DND-41 (cell line): ENCODE data around the gene PDZD8.

Experiments used
- CTCF ChIP-seq: IDR thresholded peaks from 2 replicates; pipeline ENCODE4 v1.5.1; 2012; ENCODE audit warnings: borderline replicate concordance, low read length, moderate library complexity, mild to moderate bottlenecking; ENCODE audit not compliant: poor library complexity, severe bottlenecking; ENCODE audit errors: extremely low read depth
- EZH2 ChIP-seq: IDR thresholded peaks from 3 replicates; pipeline ENCODE4 v1.6.1; 2012; ENCODE audit warnings: borderline replicate concordance, low read depth, mild to moderate bottlenecking, moderate library complexity, low read length, inconsistent platforms; ENCODE audit not compliant: severe bottlenecking

- TF ChIP-seq CTCF: no peak
- TF ChIP-seq EZH2: no peak
Observed at GRCh38 chr10:117262291-117262902, 112.8 kb downstream of the PDZD8 start.
